Epithelial cell of proximal tubule (primary cell): ENCODE measurements around the gene COG6. TPM values are rescaled to one million over a fixed set of nuclear protein-coding genes. Genes with fewer than 3 reads are reported as not detected.

ENCODE experiments used
- DNase-seq: peaks from one replicate; pipeline ENCODE4 v3.0.0-alpha.2; 2011; ENCODE audit warnings: low read depth
- H3K4me3 ChIP-seq: 2 replicates; pipeline ENCODE4 v1.5.1; 2011; ENCODE audit warnings: low read depth, mild to moderate bottlenecking, low read length
- CTCF ChIP-seq: conservative IDR thresholded peaks from 2 replicates; pipeline ENCODE4 v1.5.1; 2012; ENCODE audit warnings: low read depth, mild to moderate bottlenecking, low read length
- total RNA-seq: library from RNA; depleted of rRNA; stranded (reverse); fragments of >200 nt; gene quantifications from 2 replicates; pipeline ENCODE4 v1.2.3, GENCODE V29; 2015

COG6 gene
- total RNA-seq, 1 donor from 2014 or later = 14.7 TPM

- no peak for TF ChIP-seq CTCF
- DNase-seq = no peak
- H3K4me3 ChIP-seq = no peak overlapping the region
Measured at GRCh38 chr13:39740761-39741160, 85.3 kb downstream of the COG6 start.

- no peak for DNase-seq
- TF ChIP-seq CTCF = no peak
- no peak overlapping the region for H3K4me3 ChIP-seq
Measured at GRCh38 chr13:39748961-39749360, 93.5 kb downstream of the COG6 start.

- no peak for TF ChIP-seq CTCF
- no peak for DNase-seq
- no peak overlapping the region for H3K4me3 ChIP-seq
Measured at GRCh38 chr13:39749528-39749927, 94.1 kb downstream of the COG6 start.

- TF ChIP-seq CTCF = no peak
- H3K4me3 ChIP-seq = no peak overlapping the region
- DNase-seq = no peak
Measured at GRCh38 chr13:39751805-39752204, 96.3 kb downstream of the COG6 start.

- DNase-seq = no peak
- no peak for TF ChIP-seq CTCF
Measured at GRCh38 chr13:39760521-39760920, 105.1 kb downstream of the COG6 start.

GRCh38 chr13:39765801-39766463 lies 110.5 kb downstream of the COG6 start:
- no peak overlapping the region for H3K4me3 ChIP-seq
- DNase-seq = peak; percentile 25
- TF ChIP-seq CTCF = peak; percentile 74

More at GRCh38 chr13:39760521-39760920, 105.1 kb downstream of the COG6 start:
- H3K4me3 ChIP-seq = no peak overlapping the region
